A673 (cell line): ENCODE measurements around the gene TIGD6. TPM values are rescaled to one million over a fixed set of nuclear protein-coding genes. Genes with fewer than 3 reads are reported as not detected.

ENCODE experiments used
- BruUV-seq: library from RNA; stranded (reverse); fragments of 400-500 nt; replicated peaks from 2 replicates; lab custom pipeline; 2021; lab: Mats Ljungman, UMichigan
- CTCF ChIA-PET: fragments of 300-600 bp; sonication (Branson Sonifier 250); formaldehyde crosslinking; loops from one replicate; lab custom pipeline; 2022; ENCODE audit warnings: antibody characterized with exemption; lab: Charles Lee
- POLR2A ChIA-PET: fragments of 300-600 bp; sonication (Branson Sonifier 250); formaldehyde crosslinking; loops from one replicate; lab custom pipeline; 2022; ENCODE audit warnings: antibody characterized with exemption; ENCODE audit not compliant: low non-redundant PET; lab: Charles Lee
- DNase-seq: peaks from one replicate; pipeline ENCODE4 v3.0.0-alpha.2; 2015; ENCODE audit warnings: low spot score
- H3K27ac ChIP-seq: fragments of 200-600 bp; sonication (generic); 2 replicates; pipeline ENCODE4 v1.5.1; 2016; ENCODE audit warnings: mixed run types, low read depth, mild to moderate bottlenecking, mixed read lengths, antibody characterized with exemption, low read length; ENCODE audit not compliant: poor library complexity, severe bottlenecking
- H3K27me3 ChIP-seq: fragments of 200-600 bp; sonication (generic); replicated peaks from 2 replicates; pipeline ENCODE4 v1.6.1; 2017; ENCODE audit warnings: mixed run types, low read depth, mild to moderate bottlenecking, mixed read lengths, antibody characterized with exemption, low read length; ENCODE audit not compliant: insufficient read depth, poor library complexity
- H3K36me3 ChIP-seq: fragments of 200-600 bp; sonication (generic); 2 replicates; pipeline ENCODE4 v1.6.1; 2016; ENCODE audit warnings: mixed run types, mild to moderate bottlenecking, mixed read lengths, antibody characterized with exemption, low read length; ENCODE audit not compliant: insufficient read depth, poor library complexity, severe bottlenecking
- H3K4me1 ChIP-seq: fragments of 200-600 bp; sonication (generic); 2 replicates; pipeline ENCODE4 v1.6.1; 2017; ENCODE audit warnings: mixed run types, mild to moderate bottlenecking, mixed read lengths, antibody characterized with exemption, low read length; ENCODE audit not compliant: insufficient read depth, poor library complexity, severe bottlenecking
- H3K4me3 ChIP-seq: fragments of 200-600 bp; sonication (generic); 2 replicates; pipeline ENCODE4 v1.5.1; 2016; ENCODE audit warnings: low read depth, mixed run types, mild to moderate bottlenecking, mixed read lengths, low read length; ENCODE audit not compliant: poor library complexity, severe bottlenecking
- H3K9me3 ChIP-seq: fragments of 200-600 bp; sonication (generic); 2 replicates; pipeline ENCODE4 v1.6.1; 2016; ENCODE audit warnings: mixed run types, low read depth, mild to moderate bottlenecking, mixed read lengths, antibody characterized with exemption, low read length; ENCODE audit not compliant: poor library complexity, severe bottlenecking
- EZH2 ChIP-seq: fragments of 200-600 bp; sonication (generic); IDR thresholded peaks from 2 replicates; pipeline ENCODE4 v1.6.1; 2017; ENCODE audit warnings: borderline replicate concordance, low read depth, mild to moderate bottlenecking, mixed read lengths, antibody characterized with exemption, low read length; ENCODE audit not compliant: poor library complexity, severe bottlenecking
- intact Hi-C: fragments of 100-400 bp; cut with micrococcal nuclease; formaldehyde crosslinking; loops from one replicate; pipeline ENCODE4 v1.10.0; 2022; ENCODE audit not compliant: unreplicated experiment
- total RNA-seq: library from RNA; stranded (reverse); gene quantifications from 2 replicates; pipeline ENCODE4 v1.2.3, GENCODE V29; 2021
- TF ChIP-seq, protein P1 (sequence below): fragments of 300-800, 200-600 bp; sonication (generic); conservative IDR thresholded peaks from 2 replicates; pipeline ENCODE4 v1.5.1; 2017; ENCODE audit warnings: low read depth, mild to moderate bottlenecking, antibody characterized with exemption, low read length, moderate library complexity, mixed read lengths

Gene TIGD6
- total RNA-seq, 1 experiment from 2014 or later = 7.5 TPM

DNA sequence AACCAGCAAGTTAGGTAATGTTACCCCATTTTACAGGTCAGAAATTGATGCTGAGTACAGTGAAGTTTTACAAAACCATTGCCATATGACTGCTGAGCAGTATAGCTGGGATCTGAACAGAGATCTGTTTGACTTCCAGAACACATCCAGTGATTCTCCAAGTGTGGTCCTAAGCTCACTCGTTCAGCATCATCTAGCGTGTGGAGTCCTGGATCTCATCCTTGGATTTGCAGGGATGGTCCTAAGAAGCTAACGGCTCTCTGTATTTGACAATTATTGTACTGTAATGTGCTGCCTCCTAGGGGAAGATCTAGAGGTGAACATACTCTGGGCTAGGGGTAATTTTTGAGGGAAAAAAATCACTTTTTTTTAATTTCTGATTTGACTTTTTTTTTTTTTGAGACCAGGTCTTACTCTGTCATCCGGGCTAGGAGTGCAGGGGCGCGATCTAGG lies 38.5 kb downstream of the TIGD6 start:
- intact Hi-C loops = loop anchor here (2.0 kb wide), 1 partner anchor 25 kb away; no protein-coding TSS in a partner anchor
- Histone ChIP-seq H3K4me3 (peak overlapping the region; percentile 85), H3K9me3 (no peaks in the 10 kb centered on the region), H3K27ac (peak overlapping the region; percentile 92), H3K4me1 (peaks cover 36% of the 10 kb centered on the region), H3K36me3 (peaks cover 11% of the 10 kb centered on the region), H3K27me3 (no peaks in the 10 kb centered on the region)
- ChIA-PET CTCF (interaction anchor here (0.6 to 2.3 kb wide), 8 partner anchors 10 to 147 kb away, joined by 3 to 17 read pairs (median 7); no protein-coding TSS in a partner anchor), POLR2A (interaction anchor here (0.6 to 0.7 kb wide), 3 partner anchors 45 to 333 kb away, joined by 3 read pairs; no protein-coding TSS in a partner anchor)
- TF ChIP-seq, protein P1, sequence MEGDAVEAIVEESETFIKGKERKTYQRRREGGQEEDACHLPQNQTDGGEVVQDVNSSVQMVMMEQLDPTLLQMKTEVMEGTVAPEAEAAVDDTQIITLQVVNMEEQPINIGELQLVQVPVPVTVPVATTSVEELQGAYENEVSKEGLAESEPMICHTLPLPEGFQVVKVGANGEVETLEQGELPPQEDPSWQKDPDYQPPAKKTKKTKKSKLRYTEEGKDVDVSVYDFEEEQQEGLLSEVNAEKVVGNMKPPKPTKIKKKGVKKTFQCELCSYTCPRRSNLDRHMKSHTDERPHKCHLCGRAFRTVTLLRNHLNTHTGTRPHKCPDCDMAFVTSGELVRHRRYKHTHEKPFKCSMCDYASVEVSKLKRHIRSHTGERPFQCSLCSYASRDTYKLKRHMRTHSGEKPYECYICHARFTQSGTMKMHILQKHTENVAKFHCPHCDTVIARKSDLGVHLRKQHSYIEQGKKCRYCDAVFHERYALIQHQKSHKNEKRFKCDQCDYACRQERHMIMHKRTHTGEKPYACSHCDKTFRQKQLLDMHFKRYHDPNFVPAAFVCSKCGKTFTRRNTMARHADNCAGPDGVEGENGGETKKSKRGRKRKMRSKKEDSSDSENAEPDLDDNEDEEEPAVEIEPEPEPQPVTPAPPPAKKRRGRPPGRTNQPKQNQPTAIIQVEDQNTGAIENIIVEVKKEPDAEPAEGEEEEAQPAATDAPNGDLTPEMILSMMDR = peak; percentile 60
- TF ChIP-seq EZH2 = no peak
- peak; percentile 78 for DNase-seq
- no TSS peak for BruUV-seq

DNA sequence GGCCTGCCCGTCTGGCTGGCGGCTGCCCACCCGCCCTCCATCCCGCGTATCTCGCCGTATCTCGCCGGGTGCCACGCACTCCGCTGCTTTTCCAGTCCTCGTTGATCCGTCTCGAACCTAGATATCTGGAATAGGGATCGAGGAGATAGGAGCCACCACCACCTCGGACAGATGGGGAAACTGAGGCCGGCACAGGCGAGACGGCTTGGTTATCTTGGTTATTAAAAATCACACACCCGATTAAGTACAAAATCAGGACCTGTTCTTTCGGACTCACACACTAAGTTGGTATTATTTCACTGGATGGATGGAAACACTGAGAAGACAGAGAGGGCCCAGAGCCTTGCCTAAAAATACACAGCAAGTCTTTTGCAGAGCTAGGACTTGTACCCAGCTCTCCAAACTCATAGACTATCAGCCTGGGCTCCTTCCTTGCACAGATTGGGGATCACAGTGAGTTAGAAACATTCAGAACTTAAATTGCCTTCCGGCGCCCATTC lies 39.2 kb downstream of the TIGD6 start:
- no peaks in the 10 kb centered on the region for H3K9me3 ChIP-seq
- BruUV-seq = TSS peak; percentile 51
- ChIA-PET CTCF (interaction anchor here (0.6 to 2.3 kb wide), 5 partner anchors 9 to 124 kb away, joined by 3 to 17 read pairs (median 9); no protein-coding TSS in a partner anchor), POLR2A (no interaction called here)
- TF ChIP-seq, protein P1 = no peak
- TF ChIP-seq EZH2 = no peak
- peak overlapping the region; percentile 85 for H3K4me3 ChIP-seq
- intact Hi-C loops = loop anchor here (2.0 kb wide), 1 partner anchor 24 kb away; no protein-coding TSS in a partner anchor
- H3K27me3 ChIP-seq = no peaks in the 10 kb centered on the region
- H3K27ac ChIP-seq = peak overlapping the region; percentile 92
- peak; percentile 17 for DNase-seq
- H3K36me3 ChIP-seq = peaks cover 11% of the 10 kb centered on the region
- H3K4me1 ChIP-seq = peaks cover 35% of the 10 kb centered on the region

DNA sequence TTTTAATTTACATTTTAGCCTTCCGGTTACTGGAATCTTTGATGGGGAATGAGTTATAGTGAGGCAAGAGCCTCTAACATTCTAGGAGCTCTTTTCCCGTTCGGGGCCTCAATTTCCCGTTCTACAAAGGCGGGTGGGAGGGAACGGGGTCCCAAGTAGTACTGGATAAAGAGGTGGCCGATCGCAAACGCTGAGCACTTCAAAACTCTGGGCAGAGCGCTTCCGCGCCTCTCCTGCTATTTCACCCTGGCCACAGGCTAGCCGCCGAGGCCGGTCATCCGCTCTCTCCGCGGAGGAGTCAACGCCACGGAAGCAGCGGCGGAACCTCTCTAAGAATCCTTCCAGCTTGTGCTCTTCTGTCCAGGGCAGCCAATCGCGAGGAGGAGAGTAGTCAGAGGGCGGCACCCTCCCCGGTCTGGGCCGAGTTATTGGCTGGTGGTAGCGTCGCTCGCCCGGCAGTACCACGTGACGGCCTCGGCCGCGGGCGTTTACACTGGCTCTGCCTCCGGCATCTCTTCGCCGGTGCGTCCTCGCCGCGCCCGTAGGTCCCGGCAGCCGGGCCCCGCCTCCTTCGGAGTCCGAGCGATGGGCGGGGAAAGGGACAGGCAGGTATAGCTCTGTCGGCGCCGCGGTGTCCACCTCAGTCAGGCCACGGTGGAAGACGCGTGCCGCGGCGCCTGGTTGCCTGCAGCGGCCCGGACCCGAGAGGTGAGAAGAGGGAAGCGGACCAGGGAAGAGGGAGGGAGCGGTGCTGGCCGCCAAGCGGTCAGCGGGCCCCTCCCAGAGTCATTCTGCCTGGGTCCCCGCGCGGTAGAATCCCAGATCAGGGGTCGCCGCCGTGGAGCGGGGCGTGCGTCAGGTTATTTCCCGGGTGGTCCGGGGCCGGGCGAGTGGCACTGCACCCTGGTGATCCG lies 39.9 kb downstream of the TIGD6 start, which contains the start of gene SLC26A2:
SLC26A2 (plus strand) TSS at position 487 of the 914 bp plus-strand sequence. CDS start 16,895 bp downstream, outside the sequence.
- H3K27me3 ChIP-seq = no peaks in the 10 kb centered on the region
- intact Hi-C loops = loop anchor here (2.0 kb wide), 1 partner anchor 24 kb away; no protein-coding TSS in a partner anchor
- POLR2A ChIA-PET = interaction anchor here (0.5 to 0.8 kb wide), 2 partner anchors 23 to 65 kb away, joined by 4 to 9 read pairs; no protein-coding TSS in a partner anchor
- H3K27ac ChIP-seq = peak within 1 kb of the TSS; percentile 92
- no peak for TF ChIP-seq EZH2
- TF ChIP-seq, protein P1 = no peak
- no peaks in the 10 kb centered on the region for H3K9me3 ChIP-seq
- H3K4me3 ChIP-seq = peak within 1 kb of the TSS; percentile 85
- no TSS peak for BruUV-seq
- peaks cover 28% of the 10 kb centered on the region for H3K4me1 ChIP-seq
- peak; percentile 99 for DNase-seq
- H3K36me3 ChIP-seq = peaks cover 11% of the 10 kb centered on the region
- CTCF ChIA-PET = interaction anchor here (0.6 to 2.3 kb wide), 7 partner anchors 30 to 691 kb away, joined by 3 to 17 read pairs (median 3); no protein-coding TSS in a partner anchor
